ENCODE results near the gene SPOCK2.

Gene SPOCK2

GRCh38 chr10:72011976-72012512, 76.3 kb downstream of the SPOCK2 start:
- no peak for DNase-seq (ENCODE audit: low read depth in 2 of 2, low spot score in 1 of 2)

DNA sequence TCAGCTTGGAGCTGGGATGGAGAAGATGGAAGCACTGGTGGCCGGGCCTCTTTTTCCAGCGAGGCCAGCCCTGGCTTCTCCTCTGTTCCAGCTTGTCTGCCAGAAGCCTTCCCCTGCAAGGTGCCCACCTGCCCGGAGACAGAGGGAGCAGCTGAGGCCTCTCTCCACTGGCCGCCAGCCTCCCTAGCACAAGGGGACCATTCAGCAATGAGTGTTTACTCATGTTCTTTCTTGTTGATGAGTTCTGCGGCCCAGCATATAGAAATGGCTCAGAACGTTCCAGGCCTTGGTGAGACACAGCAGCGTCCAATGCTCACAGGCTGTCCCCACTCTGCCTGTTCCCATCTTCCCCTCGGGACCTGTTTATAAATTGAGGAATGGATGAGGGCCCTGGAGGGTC, 76.9 kb downstream of the SPOCK2 start:
- no peak for DNase-seq (ENCODE audit: low read depth in 2 of 2, low spot score in 1 of 2)

DNA sequence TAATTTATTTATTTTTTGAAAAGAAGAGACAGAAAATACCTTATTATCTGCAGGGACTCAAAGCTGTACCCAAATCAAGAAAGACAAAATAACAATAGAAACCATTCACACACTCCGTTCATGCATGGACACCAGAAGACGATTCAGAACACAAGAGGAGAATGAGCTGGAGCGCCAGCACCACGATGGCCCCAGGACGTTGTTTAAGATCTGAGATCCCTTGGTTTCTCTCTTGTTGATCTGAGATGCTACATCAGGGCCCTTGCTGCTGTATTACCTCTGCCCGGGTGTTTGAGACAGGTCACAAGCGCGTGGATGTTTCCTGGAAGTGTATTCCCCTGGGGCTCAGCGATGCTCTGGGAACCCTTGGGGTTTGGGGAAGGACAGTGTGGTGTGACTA, 77.3 kb downstream of the SPOCK2 start:
- DNase-seq (ENCODE audit: low read depth in 2 of 2, low spot score in 1 of 2), result no peak

GRCh38 chr10:72010234-72010973, 77.9 kb downstream of the SPOCK2 start:
- DNase-seq (ENCODE audit: low read depth in 2 of 2, low spot score in 1 of 2), result no peak

DNA sequence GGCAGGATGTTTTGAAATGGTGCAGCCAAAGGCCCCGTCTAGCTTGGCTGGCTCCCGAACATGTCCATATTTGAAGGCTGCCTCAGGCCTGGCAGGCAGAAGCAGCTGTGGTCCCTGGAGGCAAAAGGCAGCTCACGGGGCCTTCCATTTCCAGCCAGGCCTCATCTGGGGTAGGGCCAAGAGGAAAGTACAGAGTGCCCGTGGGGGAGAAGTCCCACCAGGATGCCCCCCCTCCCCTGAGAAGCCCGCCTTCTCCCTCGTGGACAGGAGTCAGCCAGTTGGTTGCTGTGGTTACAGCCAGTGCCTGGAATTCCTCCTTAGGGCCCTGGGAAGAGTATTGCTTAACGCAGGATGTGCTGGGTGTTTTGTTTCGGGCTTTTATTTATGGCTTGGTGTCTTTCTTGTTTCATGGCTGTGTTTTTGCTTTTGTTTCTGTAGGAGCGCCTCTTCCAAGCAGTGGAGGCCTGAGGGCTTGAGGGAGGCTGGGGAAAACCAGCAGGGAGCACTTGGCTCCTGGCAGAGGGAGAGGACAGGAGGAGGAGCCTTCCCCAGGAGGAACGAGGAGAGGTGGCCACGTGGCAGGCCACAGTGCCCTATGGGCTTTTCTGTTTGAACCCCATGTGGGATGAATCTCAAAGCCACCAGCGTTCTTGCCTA, 78.8 kb downstream of the SPOCK2 start:
- no peak for DNase-seq (ENCODE audit: low read depth in 2 of 2, low spot score in 1 of 2)

GRCh38 chr10:72009051-72009424, 79.3 kb downstream of the SPOCK2 start:
- DNase-seq (ENCODE audit: low read depth in 2 of 2, low spot score in 1 of 2), result no peak

Measured in stimulated activated CD8-positive, alpha-beta memory T cell treated with anti-CD3 and anti-CD28 coated beads, Interleukin-4, amount 100 ng/mL, for 4 hours (primary cell).